ENCODE data around the gene MYO18B. TPM values are rescaled to one million over a fixed set of nuclear protein-coding genes. Genes with fewer than 3 reads are reported as not detected.

MYO18B gene
- total and polyA plus RNA-seq, 9 donors = 0.02 to 0.23 (median 0.10) TPM; not detected in 5

DNA sequence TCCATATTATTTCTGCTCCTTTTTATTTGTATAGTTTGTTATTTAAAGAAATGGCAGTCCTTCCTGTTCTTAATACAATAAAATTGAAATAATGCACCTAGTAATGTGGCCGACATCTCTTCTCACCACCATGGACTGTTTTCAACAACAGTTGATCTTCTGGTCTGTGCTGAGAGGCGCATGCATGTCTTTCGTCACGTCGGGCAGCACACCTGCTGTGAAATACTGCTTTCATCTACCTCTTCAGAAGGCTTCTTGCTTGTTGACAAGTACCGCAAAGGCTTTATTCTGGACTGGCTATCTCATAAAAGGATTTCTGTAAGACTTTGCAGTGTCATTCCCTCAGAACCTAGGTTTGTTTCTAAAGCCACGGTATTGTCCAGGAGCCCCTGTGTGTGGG is 13.9 kb upstream of the MYO18B start:
- TF ChIP-seq POLR2A (IDR thresholded peaks at IDR 0.05) (no peak), EP300 (IDR thresholded peaks at IDR 0.05) (no peak)
- TF ChIP-seq, protein P1, sequence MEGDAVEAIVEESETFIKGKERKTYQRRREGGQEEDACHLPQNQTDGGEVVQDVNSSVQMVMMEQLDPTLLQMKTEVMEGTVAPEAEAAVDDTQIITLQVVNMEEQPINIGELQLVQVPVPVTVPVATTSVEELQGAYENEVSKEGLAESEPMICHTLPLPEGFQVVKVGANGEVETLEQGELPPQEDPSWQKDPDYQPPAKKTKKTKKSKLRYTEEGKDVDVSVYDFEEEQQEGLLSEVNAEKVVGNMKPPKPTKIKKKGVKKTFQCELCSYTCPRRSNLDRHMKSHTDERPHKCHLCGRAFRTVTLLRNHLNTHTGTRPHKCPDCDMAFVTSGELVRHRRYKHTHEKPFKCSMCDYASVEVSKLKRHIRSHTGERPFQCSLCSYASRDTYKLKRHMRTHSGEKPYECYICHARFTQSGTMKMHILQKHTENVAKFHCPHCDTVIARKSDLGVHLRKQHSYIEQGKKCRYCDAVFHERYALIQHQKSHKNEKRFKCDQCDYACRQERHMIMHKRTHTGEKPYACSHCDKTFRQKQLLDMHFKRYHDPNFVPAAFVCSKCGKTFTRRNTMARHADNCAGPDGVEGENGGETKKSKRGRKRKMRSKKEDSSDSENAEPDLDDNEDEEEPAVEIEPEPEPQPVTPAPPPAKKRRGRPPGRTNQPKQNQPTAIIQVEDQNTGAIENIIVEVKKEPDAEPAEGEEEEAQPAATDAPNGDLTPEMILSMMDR (IDR thresholded peaks at IDR 0.05) = no peak
- no peak for DNase-seq
- intact Hi-C loops (cut with DNase I) = no loop called here
- H3K9me3 ChIP-seq = no peaks in the 10 kb centered on the region
- no peak overlapping the region for H3K27ac ChIP-seq
- H3K4me1 ChIP-seq (ENCODE audit: insufficient read depth) = no peaks in the 10 kb centered on the region
- no peaks in the 10 kb centered on the region for H3K36me3 ChIP-seq
- H3K4me3 ChIP-seq = no peak overlapping the region
- H3K27me3 ChIP-seq = no peaks in the 10 kb centered on the region
- WGBS, 3 donors = 91 to 95% (median 93%) methylated on average over 7 of the region's 7 CpGs

DNA sequence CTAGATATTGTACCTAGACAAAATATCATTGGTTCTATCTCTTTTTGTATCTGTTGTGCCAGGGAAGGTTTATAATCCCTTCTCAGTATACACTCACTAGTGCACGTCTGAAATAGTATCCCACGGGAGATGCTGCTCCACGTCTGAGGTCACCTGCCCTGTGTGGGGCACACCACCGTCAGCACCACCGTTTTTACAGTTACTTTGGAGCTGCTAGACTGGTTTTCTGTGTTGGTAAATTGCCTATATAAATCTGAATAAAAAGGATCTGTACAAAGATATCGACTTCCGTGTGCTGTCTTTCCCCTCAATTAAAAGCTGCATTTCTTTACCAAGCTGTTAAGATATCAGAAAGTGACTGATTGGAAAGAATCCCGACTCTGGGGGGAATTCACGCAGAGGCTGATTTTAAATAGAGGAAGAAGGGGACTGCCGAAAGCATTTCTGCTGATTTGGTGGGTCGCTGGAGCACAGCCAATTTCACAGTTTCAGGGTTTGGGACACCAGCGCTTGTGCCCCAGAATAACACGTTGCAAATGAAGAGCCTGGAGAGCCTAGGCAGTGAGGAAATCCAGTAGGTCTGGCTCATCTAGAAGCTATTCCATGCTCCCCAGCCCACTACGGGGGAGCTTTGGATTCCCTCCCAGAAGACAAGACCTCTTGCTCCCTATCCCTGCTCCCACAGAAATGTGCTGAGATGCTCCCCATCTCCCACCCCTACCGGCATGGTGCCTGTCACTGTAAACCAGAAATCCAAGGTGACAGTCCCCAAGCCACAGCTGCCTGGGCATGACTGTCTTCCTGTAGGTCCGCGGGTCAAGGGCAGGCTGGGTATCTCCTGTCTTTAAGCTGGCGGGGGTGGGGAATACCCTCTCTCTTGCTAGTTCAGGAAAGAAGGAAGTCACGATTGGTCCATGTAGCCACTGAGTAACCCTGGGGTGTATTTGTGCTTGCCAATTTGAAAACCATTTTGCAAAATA is 12.7 kb upstream of the MYO18B start:
- H3K27me3 ChIP-seq = no peaks in the 10 kb centered on the region
- H3K4me1 ChIP-seq (ENCODE audit: insufficient read depth) = no peaks in the 10 kb centered on the region
- no peak for DNase-seq
- no peaks in the 10 kb centered on the region for H3K9me3 ChIP-seq
- intact Hi-C loops (cut with DNase I) = no loop called here
- TF ChIP-seq EP300 (IDR thresholded peaks at IDR 0.05) (no peak), POLR2A (IDR thresholded peaks at IDR 0.05) (no peak)
- TF ChIP-seq, protein P1 (IDR thresholded peaks at IDR 0.05) = no peak
- WGBS, 3 donors = 37 to 46% (median 44%) methylated on average over 19 of the region's 19 CpGs
- H3K27ac ChIP-seq = no peak overlapping the region
- no peak overlapping the region for H3K4me3 ChIP-seq
- no peaks in the 10 kb centered on the region for H3K36me3 ChIP-seq

DNA sequence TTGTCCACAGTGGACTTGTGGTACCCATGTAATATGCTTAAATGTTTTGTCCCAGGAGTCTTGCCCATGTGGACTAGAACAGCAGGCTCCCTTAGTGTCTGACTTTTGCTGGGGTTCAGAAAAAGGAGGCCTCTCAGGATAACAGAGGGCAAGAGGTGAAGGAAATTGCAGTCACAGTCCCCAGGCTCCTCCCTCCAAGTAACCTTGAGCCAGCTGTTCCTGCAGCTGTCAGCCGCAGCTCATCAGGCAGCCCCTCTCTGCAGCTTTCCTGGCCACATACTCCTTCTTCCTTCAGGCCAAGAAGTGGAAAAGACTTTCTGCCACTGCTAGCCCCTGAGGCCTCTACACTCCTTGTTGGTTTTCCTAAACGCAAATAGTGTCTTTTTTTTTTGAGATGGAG is 6.3 kb upstream of the MYO18B start:
- H3K4me1 ChIP-seq (ENCODE audit: insufficient read depth) = no peaks in the 10 kb centered on the region
- no peaks in the 10 kb centered on the region for H3K9me3 ChIP-seq
- no peak overlapping the region for H3K4me3 ChIP-seq
- no peaks in the 10 kb centered on the region for H3K27me3 ChIP-seq
- TF ChIP-seq, protein P1 (IDR thresholded peaks at IDR 0.05) = no peak
- TF ChIP-seq EP300 (IDR thresholded peaks at IDR 0.05) (no peak), POLR2A (IDR thresholded peaks at IDR 0.05) (no peak)
- no peak overlapping the region for H3K27ac ChIP-seq
- H3K36me3 ChIP-seq = no peaks in the 10 kb centered on the region
- intact Hi-C loops (cut with DNase I) = no loop called here
- WGBS, 3 donors = 8 to 37% (median 11%) methylated on average over 2 of the region's 2 CpGs
- DNase-seq = no peak

GRCh38 chr22:25736378-25737011 is 5.5 kb upstream of the MYO18B start:
- intact Hi-C loops (cut with DNase I) = no loop called here
- H3K4me3 ChIP-seq = no peak overlapping the region
- DNase-seq = no peak
- no peaks in the 10 kb centered on the region for H3K4me1 ChIP-seq (ENCODE audit: insufficient read depth)
- WGBS, 3 donors = 77 to 91% (median 84%) methylated on average over 9 of the region's 9 CpGs
- no peaks in the 10 kb centered on the region for H3K27me3 ChIP-seq
- no peaks in the 10 kb centered on the region for H3K36me3 ChIP-seq
- no peaks in the 10 kb centered on the region for H3K9me3 ChIP-seq
- TF ChIP-seq EP300 (IDR thresholded peaks at IDR 0.05) (no peak), POLR2A (IDR thresholded peaks at IDR 0.05) (no peak)
- TF ChIP-seq, protein P1 (IDR thresholded peaks at IDR 0.05) = no peak
- H3K27ac ChIP-seq = no peak overlapping the region

All from ovary (tissue), 9 donors.